GM23338 (cell line): ENCODE data around the gene ZBTB40. TPM values are rescaled to one million over a fixed set of nuclear protein-coding genes. Genes with fewer than 3 reads are reported as not detected.

Experiments used
- ATAC-seq: fragments of 200-7000 bp; cut with Tn5 transposase; 3 replicates; pipeline ENCODE4 v1.9.1; 2020
- DNase-seq: peaks from one replicate; pipeline ENCODE4 v3.0.0-alpha.2; 2015; ENCODE audit warnings: low spot score
- H2AFZ ChIP-seq: fragments of 200-600 bp; sonication (generic); 2 replicates; pipeline ENCODE4 v1.8.0; 2016; ENCODE audit warnings: antibody characterized with exemption, mild to moderate bottlenecking, moderate library complexity
- H3F3A ChIP-seq: fragments of 200-600 bp; sonication (generic); replicated peaks from 2 replicates; pipeline ENCODE4 v1.8.0; 2017; ENCODE audit warnings: antibody characterized with exemption, mixed run types, low read depth
- H3K27ac ChIP-seq: fragments of 200-600 bp; sonication (generic); 2 replicates; pipeline ENCODE4 v1.6.1; 2016; ENCODE audit warnings: low read depth
- H3K27me3 ChIP-seq: fragments of 200-600 bp; sonication (generic); 2 replicates; pipeline ENCODE4 v1.8.0; 2016; ENCODE audit warnings: mild to moderate bottlenecking, mixed run types, moderate library complexity; ENCODE audit not compliant: insufficient read depth
- H3K36me3 ChIP-seq: fragments of 200-600 bp; sonication (generic); 2 replicates; pipeline ENCODE4 v1.8.0; 2016; ENCODE audit warnings: mild to moderate bottlenecking; ENCODE audit not compliant: insufficient read depth
- H3K4me1 ChIP-seq: fragments of 200-600 bp; sonication (generic); 2 replicates; pipeline ENCODE4 v1.8.0; 2016; ENCODE audit warnings: mild to moderate bottlenecking, moderate library complexity; ENCODE audit not compliant: insufficient read depth
- H3K4me2 ChIP-seq: fragments of 200-600 bp; sonication (generic); 2 replicates; pipeline ENCODE4 v1.7.1; 2017; ENCODE audit warnings: mixed run types
- H3K4me3 ChIP-seq: fragments of 200-600 bp; sonication (generic); 2 replicates; pipeline ENCODE4 v1.6.1; 2016; ENCODE audit warnings: mixed run types
- H3K79me2 ChIP-seq: fragments of 200-600 bp; sonication (generic); replicated peaks from 2 replicates; pipeline ENCODE4 v1.8.0; 2017; ENCODE audit warnings: mild to moderate bottlenecking; ENCODE audit not compliant: insufficient read depth
- H3K9me2 ChIP-seq: fragments of 200-600 bp; sonication (generic); 2 replicates; pipeline ENCODE4 v1.8.0; 2017; ENCODE audit not compliant: insufficient read depth
- H4K20me1 ChIP-seq: fragments of 200-600 bp; sonication (generic); replicated peaks from 2 replicates; pipeline ENCODE4 v1.8.0; 2017; ENCODE audit warnings: mild to moderate bottlenecking; ENCODE audit not compliant: insufficient read depth
- H3K27ac Mint-ChIP-seq: 2 replicates; pipeline ENCODE4 v1.8.0; 2020; ENCODE audit warnings: inconsistent platforms, mild to moderate bottlenecking, moderate library complexity, mixed read lengths
- H3K27me3 Mint-ChIP-seq: 3 replicates; pipeline ENCODE4 v1.8.0; 2022; ENCODE audit warnings: low read depth, mild to moderate bottlenecking, moderate library complexity, mixed read lengths, inconsistent platforms; ENCODE audit not compliant: insufficient read depth, poor library complexity
- H3K36me3 Mint-ChIP-seq: 3 replicates; pipeline ENCODE4 v1.8.0; 2021; ENCODE audit warnings: low read depth, mild to moderate bottlenecking, inconsistent platforms, moderate library complexity, mixed read lengths
- H3K4me1 Mint-ChIP-seq: 3 replicates; pipeline ENCODE4 v1.8.0; 2020; ENCODE audit warnings: mild to moderate bottlenecking, inconsistent platforms, mixed read lengths
- H3K4me3 Mint-ChIP-seq: 3 replicates; pipeline ENCODE4 v1.8.0; 2021; ENCODE audit warnings: moderate library complexity, mild to moderate bottlenecking, inconsistent platforms, mixed read lengths
- H3K9me3 Mint-ChIP-seq: 3 replicates; pipeline ENCODE4 v1.8.0; 2020; ENCODE audit warnings: moderate library complexity, mild to moderate bottlenecking, inconsistent platforms, mixed read lengths
- CREB1 ChIP-seq: fragments of 250-450 bp; sonication (Bioruptor Pico); IDR thresholded peaks from 2 replicates; pipeline ENCODE4 v1.5.0; 2020; ENCODE audit warnings: low read depth, mild to moderate bottlenecking, moderate library complexity
- ETS1 ChIP-seq: IDR thresholded peaks from 2 replicates; pipeline ENCODE4 v1.6.1; 2016; ENCODE audit warnings: antibody characterized with exemption
- EZH2 ChIP-seq: fragments of 200-600 bp; sonication (generic); IDR thresholded peaks from one replicate; pipeline ENCODE4 v1.8.0; 2017; ENCODE audit warnings: antibody characterized with exemption, mild to moderate bottlenecking, low read depth; ENCODE audit not compliant: unreplicated experiment
- EZH2phosphoT487 ChIP-seq: fragments of 200-600 bp; sonication (generic); IDR thresholded peaks from one replicate; pipeline ENCODE4 v1.8.1; 2018; ENCODE audit warnings: antibody characterized with exemption; ENCODE audit not compliant: unreplicated experiment
- JUNB ChIP-seq: IDR thresholded peaks from one replicate; pipeline ENCODE4 v1.6.1; 2016; ENCODE audit warnings: antibody characterized with exemption; ENCODE audit not compliant: unreplicated experiment
- NANOG ChIP-seq: IDR thresholded peaks from 2 replicates; pipeline ENCODE4 v1.6.1; 2016; ENCODE audit warnings: antibody characterized with exemption, borderline replicate concordance
- POLR2AphosphoS5 ChIP-seq: IDR thresholded peaks from 2 replicates; pipeline ENCODE4 v1.6.1; 2016; ENCODE audit warnings: antibody characterized with exemption, low read depth
- REST ChIP-seq: IDR thresholded peaks from one replicate; pipeline ENCODE4 v1.6.1; 2018; ENCODE audit warnings: antibody characterized with exemption; ENCODE audit not compliant: unreplicated experiment
- ZNF114 ChIP-seq: fragments of 250-450 bp; sonication (Bioruptor Pico); IDR thresholded peaks from 2 replicates; pipeline ENCODE4 v1.5.0; 2020; ENCODE audit warnings: mild to moderate bottlenecking, moderate library complexity
- ZNF331 ChIP-seq: fragments of 250-450 bp; sonication (Bioruptor Pico); IDR thresholded peaks from 2 replicates; pipeline ENCODE4 v1.5.0; 2020; ENCODE audit warnings: low read depth, mild to moderate bottlenecking, moderate library complexity
- ZNF462 ChIP-seq: fragments of 250-450 bp; sonication (Bioruptor Pico); IDR thresholded peaks from 2 replicates; pipeline ENCODE4 v1.5.0; 2020; ENCODE audit warnings: mild to moderate bottlenecking, moderate library complexity
- polyA plus RNA-seq: library from polyadenylated mRNA; unstranded; fragments of >200 nt; fragmentation: Nextera tagmentation; extraction: Ambion mirVana; gene quantifications from 2 replicates; pipeline ENCODE4 v1.2.1, GENCODE V29; 2016
- total RNA-seq: library from RNA; depleted of rRNA; stranded (reverse); fragments of >200 nt; shearing (Covaris generic); gene quantifications from 2 replicates; pipeline ENCODE4 v1.2.3, GENCODE V29; 2014

The ZBTB40 gene
- total and polyA plus RNA-seq, 2 experiments from 2014 or later: 3.1 to 22.7 TPM

- no peak for TF ChIP-seq ETS1
- TF ChIP-seq EZH2phosphoT487: no peak
- no peak for TF ChIP-seq POLR2AphosphoS5
- no peak for TF ChIP-seq ZNF462 (CRISPR knock-in tag)
These were observed 99.9 kb downstream of the ZBTB40 start (continued) for GRCh38 chr1:22551591-22551990.

GRCh38 chr1:22552021-22552420 is 100.4 kb downstream of the ZBTB40 start:
- Mint-ChIP-seq H3K27ac (no peak overlapping the region), H3K4me1 (peaks cover 33% of the 10 kb centered on the region)
- DNase-seq: no peak
- TF ChIP-seq POLR2AphosphoS5 (no peak), ZNF331 (no peak), JUNB (no peak), REST (no peak), EZH2phosphoT487 (no peak), ZNF114 (CRISPR knock-in tag) (no peak), EZH2 (no peak), NANOG (no peak), CREB1 (CRISPR knock-in tag) (no peak)

More at GRCh38 chr1:22552021-22552420, 100.4 kb downstream of the ZBTB40 start:
- no peak for ATAC-seq
- Histone ChIP-seq H3K4me2 (no peak overlapping the region), H3K9me2 (no peaks in the 10 kb centered on the region), H3F3A (no peaks in the 10 kb centered on the region), H4K20me1 (no peaks in the 10 kb centered on the region), H3K36me3 (no peaks in the 10 kb centered on the region), H3K27me3 (no peaks in the 10 kb centered on the region), H3K4me1 (peaks cover 28% of the 10 kb centered on the region), H3K4me3 (no peak overlapping the region), H3K79me2 (no peaks in the 10 kb centered on the region), H2AFZ (no peak overlapping the region), H3K27ac (no peak overlapping the region)
- H3K9me3 Mint-ChIP-seq: no peaks in the 10 kb centered on the region; the same call in 2 of the 3 replicates
- peaks cover 39% of the 10 kb centered on the region for H3K27me3 Mint-ChIP-seq
- no peak overlapping the region for H3K4me3 Mint-ChIP-seq
- H3K36me3 Mint-ChIP-seq: no peaks in the 10 kb centered on the region
